ENCODE measurements around the gene PKP3. TPM values are rescaled to one million over a fixed set of nuclear protein-coding genes. Genes with fewer than 3 reads are reported as not detected.
"Not testable (repeated sequence)": the region's sequence is repeated elsewhere in the genome, so short reads cannot be mapped to it uniquely, and the experiment has no call there.

The PKP3 gene
- polyA plus RNA-seq = under 1 TPM in 1 of 3 donors, not detected in 2; 0.36 TPM

- Mint-ChIP-seq H3K9me3 (no peaks in the 10 kb centered on the region), H3K27me3 (ENCODE audit: low read depth in 3 of 3) (peaks cover 0 to 4% (median 2%) of the 10 kb centered on the region in 3 donors), H3K36me3 (no peaks in the 10 kb centered on the region), H3K4me3 (no peak within 1 kb of the TSS), H3K27ac (peak within 1 kb of the TSS in 1 of 6 donors; percentile 17), H3K4me1 (peaks cover 0 to 10% of the 10 kb centered on the region in 2 donors)
- no peak for DNase-seq
These were observed at the start of gene PKP3 for GRCh38 chr11:394034-394857. Gene PKP3, plus strand, starts transcription at chr11:394209. Its CDS starts 84 bp downstream, at chr11:394293.

- Mint-ChIP-seq H3K4me3 (no peak overlapping the region), H3K36me3 (no peaks in the 10 kb centered on the region), H3K27ac (peak overlapping the region in 2 of 6 donors; percentile 41 to 42), H3K9me3 (no peaks in the 10 kb centered on the region), H3K4me1 (peaks cover 37 to 57% of the 10 kb centered on the region in 2 donors), H3K27me3 (ENCODE audit: low read depth in 3 of 3) (peaks cover 1 to 6% (median 4%) of the 10 kb centered on the region in 3 donors)
- no peak for DNase-seq
These were observed 49.0 kb upstream of the PKP3 start for GRCh38 chr11:344836-345578.

- peaks cover 41 to 57% of the 10 kb centered on the region in 2 donors for H3K4me1 Mint-ChIP-seq
- peaks cover 4 to 11% (median 4%) of the 10 kb centered on the region in 3 donors for H3K27me3 Mint-ChIP-seq (ENCODE audit: low read depth in 3 of 3)
- peak overlapping the region in 4 of 6 donors; percentile 17 to 76 (median 32) for H3K27ac Mint-ChIP-seq
- no peaks in the 10 kb centered on the region for H3K9me3 Mint-ChIP-seq
- no peaks in the 10 kb centered on the region for H3K36me3 Mint-ChIP-seq
- no peak overlapping the region for H3K4me3 Mint-ChIP-seq
- no peak for DNase-seq
These were observed 47.5 kb upstream of the PKP3 start for GRCh38 chr11:346529-346928.

- peaks cover 57 to 74% of the 10 kb centered on the region in 2 donors for H3K4me1 Mint-ChIP-seq
- H3K36me3 Mint-ChIP-seq, DNase-seq, H3K9me3 Mint-ChIP-seq: not testable (repeated sequence)
- peak overlapping the region in 4 of 5 donors; percentile 33 to 72 (median 53) for H3K4me3 Mint-ChIP-seq
- H3K27me3 Mint-ChIP-seq (ENCODE audit: low read depth in 3 of 3) = peaks cover 4 to 14% (median 5%) of the 10 kb centered on the region in 3 donors
- peak overlapping the region; percentile 88 to 99 (median 96) for H3K27ac Mint-ChIP-seq
These were observed 44.6 kb upstream of the PKP3 start for GRCh38 chr11:349270-349954.

- not testable (repeated sequence) for H3K9me3 Mint-ChIP-seq, H3K36me3 Mint-ChIP-seq, DNase-seq
- Mint-ChIP-seq H3K4me1 (peaks cover 64 to 81% of the 10 kb centered on the region in 2 donors), H3K27ac (peak overlapping the region; percentile 88 to 99 (median 96)), H3K4me3 (peak overlapping the region; percentile 70 to 83 (median 72)), H3K27me3 (ENCODE audit: low read depth in 3 of 3) (peaks cover 8 to 17% (median 8%) of the 10 kb centered on the region in 3 donors)
These were observed 43.8 kb upstream of the PKP3 start for GRCh38 chr11:350033-350722.

- peak overlapping the region; percentile 70 to 83 (median 72) for H3K4me3 Mint-ChIP-seq
- peaks cover 68 to 85% of the 10 kb centered on the region in 2 donors for H3K4me1 Mint-ChIP-seq
- DNase-seq = peak; percentile 84 to 87 (median 86)
- H3K36me3 Mint-ChIP-seq = no peaks in the 10 kb centered on the region
- H3K27ac Mint-ChIP-seq = peak overlapping the region; percentile 88 to 99 (median 96)
- peaks cover 9 to 22% (median 12%) of the 10 kb centered on the region in 3 donors for H3K27me3 Mint-ChIP-seq (ENCODE audit: low read depth in 3 of 3)
- H3K9me3 Mint-ChIP-seq = no peaks in the 10 kb centered on the region
These were observed 43.2 kb upstream of the PKP3 start for GRCh38 chr11:350723-351255.

GRCh38 chr11:351411-351810 is 42.6 kb upstream of the PKP3 start:
- Mint-ChIP-seq H3K4me3 (peak overlapping the region; percentile 70 to 83 (median 72)), H3K36me3 (no peaks in the 10 kb centered on the region), H3K27ac (peak overlapping the region; percentile 88 to 99 (median 96)), H3K27me3 (ENCODE audit: low read depth in 3 of 3) (peaks cover 9 to 22% (median 12%) of the 10 kb centered on the region in 3 donors), H3K9me3 (no peaks in the 10 kb centered on the region), H3K4me1 (peaks cover 68 to 79% of the 10 kb centered on the region in 2 donors)
- DNase-seq = no peak

- peak overlapping the region; percentile 33 to 62 (median 51) for H3K4me3 Mint-ChIP-seq
These were observed 41.5 kb upstream of the PKP3 start for GRCh38 chr11:352456-353031.

GRCh38 chr11:353179-353873 is 40.7 kb upstream of the PKP3 start:
- Mint-ChIP-seq H3K9me3 (no peaks in the 10 kb centered on the region), H3K27me3 (ENCODE audit: low read depth in 3 of 3) (peaks cover 9 to 22% (median 12%) of the 10 kb centered on the region in 3 donors), H3K4me1 (peaks cover 70 to 72% of the 10 kb centered on the region in 2 donors), H3K36me3 (no peaks in the 10 kb centered on the region), H3K4me3 (peak overlapping the region; percentile 47 to 62 (median 52)), H3K27ac (peak overlapping the region; percentile 79 to 96 (median 92))
- no peak for DNase-seq

More at GRCh38 chr11:352456-353031, 41.5 kb upstream of the PKP3 start:
- Mint-ChIP-seq H3K9me3 (no peaks in the 10 kb centered on the region), H3K36me3 (no peaks in the 10 kb centered on the region), H3K27ac (peak overlapping the region; percentile 79 to 96 (median 92)), H3K4me1 (peaks cover 68 to 77% of the 10 kb centered on the region in 2 donors), H3K27me3 (ENCODE audit: low read depth in 3 of 3) (peaks cover 9 to 22% (median 12%) of the 10 kb centered on the region in 3 donors)
- DNase-seq = no peak

- peaks cover 56 to 67% of the 10 kb centered on the region in 2 donors for H3K4me1 Mint-ChIP-seq
These were observed 38.2 kb upstream of the PKP3 start for GRCh38 chr11:355581-356458.

GRCh38 chr11:356610-357009 is 37.4 kb upstream of the PKP3 start:
- no peak for DNase-seq
- H3K36me3 Mint-ChIP-seq = no peaks in the 10 kb centered on the region
- no peak overlapping the region for H3K27ac Mint-ChIP-seq
- peaks cover 0 to 2% (median 0%) of the 10 kb centered on the region in 6 donors for H3K9me3 Mint-ChIP-seq
- no peak overlapping the region for H3K4me3 Mint-ChIP-seq
- peaks cover 52 to 62% of the 10 kb centered on the region in 2 donors for H3K4me1 Mint-ChIP-seq
- peaks cover 5 to 16% (median 10%) of the 10 kb centered on the region in 3 donors for H3K27me3 Mint-ChIP-seq (ENCODE audit: low read depth in 3 of 3)

More at GRCh38 chr11:355581-356458, 38.2 kb upstream of the PKP3 start:
- H3K27ac Mint-ChIP-seq = peak overlapping the region; percentile 80 to 95 (median 92)
- no peaks in the 10 kb centered on the region for H3K9me3 Mint-ChIP-seq
- DNase-seq = peak; percentile 81 to 84 (median 81)
- H3K27me3 Mint-ChIP-seq (ENCODE audit: low read depth in 3 of 3) = peaks cover 5 to 16% (median 10%) of the 10 kb centered on the region in 3 donors
- H3K4me3 Mint-ChIP-seq = peak overlapping the region; percentile 56 to 68 (median 65)
- H3K36me3 Mint-ChIP-seq = no peaks in the 10 kb centered on the region

Data from immature natural killer cell (primary cell).